ENCODE results near the gene ENTPD3.
"Not testable (repeated sequence)": the region's sequence is repeated elsewhere in the genome, so short reads cannot be mapped to it uniquely, and the experiment has no call there.

ENTPD3 gene

DNA sequence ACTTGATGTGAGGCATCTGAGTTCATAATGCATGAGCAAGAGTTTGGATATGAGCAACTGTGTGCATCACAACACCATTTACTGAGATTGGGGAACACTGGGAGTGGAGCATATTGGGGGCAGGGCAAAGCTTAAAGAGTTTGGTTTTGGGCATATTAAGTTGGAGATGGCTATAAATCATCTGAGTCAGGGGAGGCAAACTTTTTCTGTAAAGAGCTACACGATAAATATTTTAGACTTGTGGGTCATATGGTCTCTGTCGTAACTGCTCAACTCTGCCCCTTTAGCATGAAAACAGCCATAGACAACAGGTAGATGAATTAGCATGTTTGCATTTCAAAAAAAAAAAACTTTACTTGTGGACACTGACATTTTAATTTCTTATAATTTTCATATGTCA is 20.0 kb downstream of the ENTPD3 start:
- DNase-seq, result no peak

DNA sequence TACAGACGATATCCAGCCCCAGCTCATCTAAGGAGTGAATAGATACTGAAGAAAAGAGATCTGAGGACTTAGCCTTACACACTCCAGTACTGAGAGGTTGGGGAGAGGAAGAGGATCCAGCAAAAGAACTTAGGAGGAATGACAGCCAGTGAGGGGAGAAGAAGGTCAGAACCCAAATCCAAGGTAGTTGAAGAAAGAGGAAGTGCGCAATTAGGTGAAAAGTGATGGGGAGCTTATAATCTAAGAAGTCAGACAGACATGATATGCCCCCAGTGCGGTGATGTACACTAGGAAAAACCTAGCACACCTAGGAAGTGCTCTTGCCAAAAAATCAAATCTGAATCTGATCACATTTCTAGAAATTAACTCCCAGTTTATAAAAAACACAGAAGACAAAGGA is 20.6 kb downstream of the ENTPD3 start:
- no peak for DNase-seq

DNA sequence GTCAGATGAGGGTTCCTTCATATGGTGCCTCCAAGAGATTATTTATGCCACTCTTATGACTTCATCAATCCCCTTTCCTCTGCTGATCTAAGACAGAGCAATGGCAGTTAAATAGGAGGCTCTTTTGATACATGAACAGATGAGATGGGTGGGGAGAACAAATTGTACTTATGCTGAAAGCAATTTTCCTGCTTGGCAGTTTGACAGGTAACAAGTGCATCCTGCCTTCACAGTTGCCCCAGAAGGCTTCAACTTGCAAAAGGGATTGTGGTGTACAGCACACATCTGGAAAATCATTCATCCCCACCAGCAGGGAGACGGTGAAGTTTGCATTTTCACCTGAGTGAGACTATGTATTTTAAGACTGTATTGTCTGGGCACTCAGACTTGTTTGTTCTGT is 27.3 kb downstream of the ENTPD3 start:
- DNase-seq, result no peak

DNA sequence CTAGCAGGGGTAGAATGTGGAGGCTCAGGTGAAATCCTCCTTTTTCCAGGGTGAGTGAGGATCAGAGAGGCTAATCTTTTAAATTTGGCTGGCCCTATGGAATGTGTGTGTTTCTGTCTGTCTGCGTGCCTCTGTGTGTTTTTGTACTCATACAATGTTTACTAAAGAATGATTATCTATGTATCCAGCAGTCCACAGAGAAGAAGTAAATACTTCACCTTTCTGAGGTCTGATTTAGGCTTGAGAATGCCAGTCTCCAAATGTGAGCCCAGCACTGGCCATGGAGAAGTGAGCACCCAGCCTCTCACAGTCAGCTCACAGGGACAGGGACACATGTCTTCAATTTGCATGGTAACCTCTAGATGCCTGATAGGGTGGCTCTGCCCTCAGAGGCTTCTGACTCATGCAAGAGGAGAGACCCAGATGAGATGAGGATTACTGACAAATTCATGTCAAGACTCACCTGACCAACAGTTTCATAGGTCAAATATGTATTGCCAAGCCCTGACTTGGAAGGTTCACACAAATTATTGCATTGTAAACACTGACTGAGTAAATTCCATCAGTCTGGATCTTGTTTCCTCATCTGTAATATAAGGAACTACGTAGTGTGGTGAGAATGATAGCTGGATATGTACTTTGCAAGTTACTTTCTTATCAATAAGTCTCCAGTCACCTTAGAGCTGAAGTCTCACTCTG is 31.0 kb downstream of the ENTPD3 start:
- no peak for DNase-seq

DNA sequence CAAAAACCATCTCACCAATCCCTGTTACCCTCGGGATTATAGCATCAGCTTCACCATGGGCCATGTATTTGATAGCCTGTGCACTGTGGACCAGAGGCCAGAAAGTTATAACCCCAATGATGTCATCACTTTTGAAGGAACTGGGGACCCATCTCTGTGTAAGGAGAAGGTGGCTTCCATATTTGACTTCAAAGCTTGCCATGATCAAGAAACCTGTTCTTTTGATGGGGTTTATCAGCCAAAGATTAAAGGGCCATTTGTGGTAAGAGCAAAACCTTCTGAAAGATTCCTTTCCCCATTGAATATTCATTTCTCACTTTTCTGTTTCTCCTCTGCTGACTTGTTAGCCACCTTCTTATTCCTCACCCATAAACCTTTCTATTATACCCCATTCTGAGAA is 35.9 kb downstream of the ENTPD3 start:
- no peak for DNase-seq

DNA sequence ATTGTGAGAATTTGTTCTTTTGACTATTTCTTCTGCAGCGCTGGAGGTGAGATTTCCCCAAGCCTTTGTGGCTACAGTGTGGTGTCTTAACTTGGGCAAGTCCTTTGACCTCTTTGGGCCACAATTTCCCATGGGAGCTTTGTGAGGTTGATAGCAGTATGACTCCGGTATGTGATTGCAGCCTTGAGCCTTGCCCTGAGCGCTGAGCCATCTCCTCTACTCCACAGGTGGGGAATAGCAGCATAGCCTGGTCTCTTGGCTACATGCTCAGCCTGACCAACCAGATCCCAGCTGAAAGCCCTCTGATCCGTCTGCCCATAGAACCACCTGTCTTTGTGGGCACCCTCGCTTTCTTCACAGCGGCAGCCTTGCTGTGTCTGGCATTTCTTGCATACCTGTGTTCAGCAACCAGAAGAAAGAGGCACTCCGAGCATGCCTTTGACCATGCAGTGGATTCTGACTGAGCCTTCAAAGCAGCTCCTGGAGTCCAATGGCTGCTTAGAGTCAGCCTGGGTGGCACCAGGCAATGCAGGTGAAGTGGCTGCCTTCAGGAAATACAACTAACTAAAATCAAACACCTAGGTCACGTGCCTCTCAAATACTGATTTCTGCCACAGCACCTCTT is 40.2 kb downstream of the ENTPD3 start:
- no peak for DNase-seq

DNA sequence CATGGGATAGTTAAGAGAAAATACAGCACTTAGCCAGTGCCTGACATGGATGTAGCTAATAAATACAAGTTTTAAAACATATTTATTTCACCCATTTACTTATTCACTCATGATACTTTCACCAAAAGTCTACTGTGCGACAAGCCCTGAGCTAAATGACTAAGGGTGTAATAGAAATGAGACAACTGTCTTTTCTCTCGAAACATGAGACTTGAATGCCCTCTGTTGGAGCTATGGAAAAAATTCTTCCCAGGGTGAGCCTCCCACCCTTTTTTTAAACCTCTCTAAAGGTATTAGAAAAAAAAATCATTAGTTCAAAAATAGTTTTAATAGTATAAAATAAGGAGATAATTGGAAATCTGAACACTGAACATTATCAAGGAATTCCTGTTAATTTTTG is 45.8 kb downstream of the ENTPD3 start:
- no peak for DNase-seq

DNA sequence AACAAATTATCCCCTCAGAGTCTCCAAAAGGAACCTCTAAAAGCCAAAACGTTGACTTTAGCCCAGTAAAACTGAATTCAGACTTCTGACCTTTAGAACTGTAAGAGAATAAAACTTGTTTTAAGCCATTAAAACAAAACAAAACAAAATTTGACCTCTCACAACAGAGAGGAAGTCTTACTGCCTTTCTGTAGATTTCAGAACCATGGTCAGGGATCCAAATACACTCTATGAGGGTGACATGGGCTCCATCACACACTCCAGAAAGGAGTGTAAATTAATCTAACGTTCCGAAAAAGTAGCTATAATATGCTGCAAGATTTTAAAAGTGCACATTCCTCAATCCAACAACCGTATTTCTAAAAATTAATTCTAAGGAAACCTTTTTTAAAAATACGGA is 50.9 kb downstream of the ENTPD3 start:
- DNase-seq, result no peak

DNA sequence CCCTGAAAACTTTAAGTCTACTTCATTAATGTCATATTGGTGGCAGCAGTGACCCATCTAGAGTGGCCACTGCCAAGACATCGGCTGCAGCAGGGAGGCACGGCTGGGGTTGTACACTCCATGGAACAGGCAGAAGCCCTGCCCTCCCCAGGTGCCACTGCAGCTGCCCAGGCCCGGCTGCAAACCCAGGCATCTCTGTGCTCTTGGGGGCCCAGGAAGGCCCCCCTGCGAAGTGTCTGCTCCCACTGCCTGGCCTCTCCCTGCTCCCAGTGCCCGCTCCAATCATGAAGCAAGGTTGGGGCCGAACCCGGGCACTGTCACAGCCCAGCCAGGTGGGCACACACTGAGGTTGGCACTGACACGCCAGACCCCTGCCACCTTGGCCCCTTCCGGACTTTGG is 58.1 kb downstream of the ENTPD3 start:
- no peak for DNase-seq

DNA sequence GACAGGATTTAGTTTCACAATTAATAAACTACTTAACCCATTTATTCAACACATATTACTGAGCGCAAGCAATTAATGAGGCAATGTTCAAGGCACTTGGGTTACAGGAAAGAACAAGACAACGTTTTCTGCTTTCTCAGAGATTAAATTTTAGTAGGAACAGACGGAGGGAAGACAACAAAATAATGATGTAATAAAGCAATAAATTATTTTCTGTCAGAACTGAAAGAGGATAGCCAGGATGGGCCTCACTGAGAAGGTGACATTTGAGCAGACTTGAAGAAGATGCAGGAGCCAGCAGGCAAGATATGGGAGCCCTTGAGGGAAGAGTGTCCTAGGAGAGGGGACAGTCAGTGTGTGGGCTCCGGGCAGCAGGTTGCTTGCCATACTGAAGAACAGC is 58.9 kb downstream of the ENTPD3 start:
- DNase-seq, result no peak

DNA sequence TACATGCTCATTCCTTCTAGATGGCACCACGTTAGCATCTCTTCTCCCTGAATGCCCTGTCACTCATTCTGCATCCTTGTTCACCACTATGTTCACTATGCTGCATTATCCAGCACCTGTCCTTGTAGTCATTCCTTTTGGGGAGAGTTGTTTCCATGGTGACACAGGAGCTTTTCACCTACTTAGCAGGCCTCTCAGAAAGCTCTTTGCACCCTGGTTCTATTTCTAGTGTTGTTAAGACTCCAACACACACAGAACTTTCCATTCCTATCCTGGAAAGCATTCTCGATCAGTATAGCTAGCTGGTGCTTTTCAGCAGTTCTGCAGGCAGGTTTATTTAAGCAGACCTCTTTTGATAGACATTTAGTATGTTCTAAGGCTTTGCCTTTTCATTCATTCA is 63.5 kb downstream of the ENTPD3 start:
- no peak for DNase-seq

DNA sequence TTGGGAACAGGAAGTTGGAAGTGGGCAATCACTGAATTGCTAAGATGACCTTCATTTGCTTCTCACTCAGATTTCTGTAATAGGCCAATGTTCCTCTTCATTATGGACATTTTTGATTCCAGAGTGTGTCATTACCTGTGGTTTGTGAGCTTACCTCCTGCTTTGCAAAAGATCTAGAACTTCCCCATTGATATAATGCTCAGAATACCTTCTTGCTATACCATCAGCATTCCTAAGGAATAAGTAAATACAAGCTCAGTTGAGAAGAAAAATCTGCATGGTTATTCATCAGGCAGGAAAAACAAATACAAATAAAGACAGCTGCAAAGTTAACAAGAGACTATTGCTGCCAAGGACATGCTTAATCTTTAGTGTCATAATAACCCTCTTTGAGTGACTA is 64.6 kb downstream of the ENTPD3 start:
- DNase-seq, result no peak

DNA sequence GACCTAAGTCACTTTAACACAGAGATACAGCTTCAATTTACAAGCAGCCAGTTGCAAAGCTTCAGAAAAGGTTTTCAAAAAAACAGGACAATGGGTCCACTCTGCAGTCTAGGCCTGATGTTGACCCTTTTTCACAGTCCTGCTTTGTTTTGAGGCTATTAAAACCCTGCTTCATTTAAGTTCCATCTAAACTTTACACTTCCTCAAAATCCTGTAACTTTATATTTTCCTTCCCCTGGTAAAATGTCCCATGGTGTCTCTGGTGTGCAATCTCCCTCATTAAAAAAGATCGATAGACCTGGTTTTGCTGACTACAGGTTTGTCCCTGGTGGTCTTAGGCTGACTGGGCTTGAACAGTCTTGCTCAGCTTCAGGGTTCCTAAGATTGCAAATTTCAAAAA is 65.1 kb downstream of the ENTPD3 start:
- DNase-seq, result no peak

DNA sequence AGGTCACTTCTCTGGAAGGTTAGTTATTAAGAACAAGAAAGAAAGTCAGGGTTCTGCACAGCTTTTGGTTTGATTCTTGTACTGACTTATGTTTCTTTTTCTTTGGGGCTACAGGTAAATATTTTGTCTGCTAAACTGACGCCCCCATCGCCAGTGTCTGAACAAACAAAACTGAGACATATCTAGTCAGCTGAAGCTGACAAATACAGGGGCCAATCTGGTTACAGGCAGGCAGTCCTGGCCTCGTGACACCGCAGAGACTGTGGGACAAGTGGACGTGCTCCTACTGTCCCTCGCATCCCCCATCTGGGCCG is 65.5 kb downstream of the ENTPD3 start:
- no peak for DNase-seq

DNA sequence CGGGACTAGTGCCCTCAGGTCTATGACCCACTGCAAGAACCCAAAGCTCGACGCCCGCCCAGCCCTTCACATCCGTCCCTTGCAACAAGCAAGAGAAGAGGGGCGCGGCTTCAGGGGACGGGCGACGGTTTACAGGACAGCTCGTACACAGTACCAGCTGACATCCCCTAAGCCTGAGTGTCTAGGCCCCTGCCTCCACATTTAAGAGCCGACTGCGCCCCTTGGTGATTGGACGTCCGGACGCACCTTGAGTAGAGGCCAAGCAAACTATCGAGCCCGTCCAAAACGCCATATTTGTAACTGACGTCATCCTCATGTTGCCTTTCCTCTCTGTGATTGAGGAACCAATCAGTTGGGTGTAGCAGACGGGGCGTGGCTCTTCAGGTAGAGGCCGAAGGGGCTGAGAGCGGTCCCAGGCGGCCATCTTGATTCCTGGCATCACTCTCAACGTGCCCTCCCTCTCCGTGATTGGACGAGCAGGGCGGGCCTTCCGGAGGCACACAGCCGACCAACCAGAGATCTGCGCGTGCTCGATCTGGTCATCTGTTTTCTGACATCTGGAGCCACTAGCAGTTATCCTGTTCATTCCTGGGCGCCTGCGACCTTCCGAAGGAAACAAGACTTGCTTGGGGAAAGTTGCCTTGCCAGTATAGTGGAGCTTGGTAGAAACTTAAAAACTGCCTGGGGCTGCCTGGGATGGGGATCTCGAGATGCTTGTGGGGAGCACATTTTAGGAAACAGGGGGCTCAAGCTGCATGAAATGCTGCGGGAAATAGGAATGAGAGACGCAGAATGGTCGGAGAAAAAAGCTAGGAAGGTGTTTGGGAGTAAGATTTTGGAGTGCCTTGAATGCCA is 66.1 kb downstream of the ENTPD3 start:
- DNase-seq, result peak; percentile 88

DNA sequence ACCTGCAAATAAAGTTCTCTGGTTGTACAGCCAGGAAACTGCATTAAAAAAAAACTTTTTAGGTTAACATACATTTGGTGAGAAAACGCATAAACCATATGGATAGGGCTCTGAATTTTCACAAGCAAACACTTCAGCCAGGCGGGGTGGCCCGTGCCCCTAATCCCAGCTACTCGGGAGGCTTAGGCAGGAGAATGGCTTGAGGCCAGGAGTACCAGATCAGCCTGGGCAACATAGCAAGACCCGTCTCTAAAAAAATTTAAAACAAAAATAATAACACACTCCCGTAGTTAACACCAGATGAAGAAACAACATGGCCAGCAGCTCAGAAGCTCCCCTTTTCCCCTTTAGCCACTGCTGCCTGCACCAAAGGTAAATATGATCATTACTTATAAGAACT is 66.9 kb downstream of the ENTPD3 start:
- no peak for DNase-seq

DNA sequence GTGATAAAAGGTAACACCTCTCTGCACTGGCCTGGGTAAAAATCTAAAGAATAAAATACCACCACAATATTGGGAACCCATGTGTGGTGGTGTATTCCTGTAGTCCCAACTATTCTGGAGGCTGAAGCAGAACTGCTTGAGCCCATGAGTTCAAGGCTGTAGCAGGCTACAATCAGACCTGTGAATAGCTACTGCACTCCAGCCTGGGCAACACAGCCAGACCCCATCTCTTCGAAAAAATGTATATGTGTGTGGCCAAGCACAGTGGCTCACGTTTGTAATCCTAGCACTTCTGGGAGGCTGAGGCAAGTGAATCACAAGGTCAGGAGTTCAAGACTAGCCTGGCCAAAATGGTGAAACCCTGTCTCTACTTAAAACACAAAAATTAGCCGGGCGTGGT is 68.3 kb downstream of the ENTPD3 start:
- no peak for DNase-seq

DNA sequence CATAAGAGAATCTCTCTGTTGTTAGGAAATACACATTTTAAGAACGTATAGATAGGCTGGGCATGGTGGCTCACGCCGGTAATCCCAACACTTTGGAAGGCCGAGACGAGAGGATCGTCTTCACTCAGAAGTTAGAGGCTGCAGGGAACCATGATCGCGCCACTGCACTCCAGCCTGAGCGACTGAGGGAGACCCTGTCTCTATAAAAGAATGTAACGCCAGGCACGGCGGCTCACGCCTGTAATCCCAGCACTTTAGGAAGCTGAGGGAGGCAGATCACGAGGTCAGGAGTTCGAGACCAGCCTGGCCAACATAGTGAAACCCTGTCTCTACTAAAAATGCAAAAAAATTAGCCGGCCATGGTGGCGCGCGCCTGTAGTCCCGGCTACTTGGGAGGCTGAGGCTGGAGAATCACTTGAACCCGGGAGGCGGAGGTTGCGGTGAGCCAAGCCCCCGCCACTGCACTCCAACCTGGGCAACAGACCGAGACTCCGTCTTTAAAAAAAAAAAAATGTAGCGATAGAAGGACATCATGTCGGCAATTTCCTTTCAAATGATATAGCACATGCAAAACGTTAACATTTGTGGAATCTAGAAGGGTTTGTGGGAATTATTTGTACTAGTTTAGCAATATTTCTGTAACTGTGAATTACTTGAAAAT is 69.4 kb downstream of the ENTPD3 start:
- DNase-seq, result no peak

DNA sequence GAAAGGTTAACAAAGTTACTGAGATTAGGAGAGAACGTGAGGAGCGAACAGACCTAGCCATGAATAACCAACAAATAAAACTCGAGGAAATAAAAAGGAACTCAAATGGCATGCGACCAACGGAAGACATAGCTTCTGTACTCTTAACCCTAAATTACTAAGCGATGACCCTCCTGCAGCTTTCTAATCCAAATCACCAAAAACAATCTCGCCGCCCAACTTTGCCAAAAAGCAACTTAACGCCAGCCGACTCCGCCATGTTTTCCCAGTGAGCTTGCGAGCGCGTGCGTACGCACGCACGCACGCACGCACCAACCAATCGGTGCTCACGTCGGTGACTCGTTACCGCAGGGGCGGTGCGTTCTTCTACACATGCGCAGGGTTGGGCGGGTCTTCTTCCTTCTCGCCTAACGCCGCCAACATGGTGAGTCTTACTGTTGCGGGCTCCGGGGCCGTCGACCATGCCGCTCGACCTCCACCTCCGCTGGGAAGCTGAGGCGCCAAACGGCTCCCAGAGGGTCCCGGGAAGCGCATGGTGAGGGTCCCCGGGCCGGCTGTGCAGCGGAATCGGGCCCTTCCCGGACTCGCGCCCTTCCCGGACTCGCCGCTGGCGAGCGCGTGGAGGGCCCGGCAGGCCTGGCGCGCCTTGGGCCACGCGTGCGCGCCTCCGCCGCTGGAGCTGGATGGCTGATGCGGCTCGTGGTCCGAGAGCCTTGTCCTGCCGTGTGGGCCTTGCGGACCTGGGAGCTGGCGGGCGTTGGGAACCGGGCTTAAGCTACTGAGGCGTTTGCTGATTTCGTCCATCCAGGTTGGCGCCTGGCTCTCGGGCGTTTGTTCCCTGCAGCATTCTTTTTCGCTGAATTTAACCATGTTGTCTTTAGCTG is 70.2 kb downstream of the ENTPD3 start, which contains the start of gene RPL14:
RPL14 (plus strand) TSS at position 400 of the 884 bp plus-strand sequence; CDS start at position 533, 133 bp downstream.
- DNase-seq, result peak; percentile 68

DNA sequence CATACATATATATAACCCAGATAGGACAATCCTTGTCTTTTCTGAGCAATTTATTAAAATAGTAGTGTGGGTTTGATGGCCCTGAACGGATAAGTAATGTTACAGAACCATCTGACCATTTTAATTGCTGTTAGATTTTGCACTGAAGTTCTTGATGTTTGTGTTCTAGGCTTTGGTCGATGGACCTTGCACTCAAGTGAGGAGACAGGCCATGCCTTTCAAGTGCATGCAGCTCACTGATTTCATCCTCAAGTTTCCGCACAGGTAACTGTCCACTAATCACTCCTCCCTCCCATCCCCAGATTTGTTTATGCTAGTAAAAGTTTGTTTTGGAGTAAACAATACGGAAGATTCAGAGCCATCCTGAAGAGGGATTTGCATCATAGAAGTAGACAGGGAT is 71.5 kb downstream of the ENTPD3 start:
- DNase-seq, result no peak

DNA sequence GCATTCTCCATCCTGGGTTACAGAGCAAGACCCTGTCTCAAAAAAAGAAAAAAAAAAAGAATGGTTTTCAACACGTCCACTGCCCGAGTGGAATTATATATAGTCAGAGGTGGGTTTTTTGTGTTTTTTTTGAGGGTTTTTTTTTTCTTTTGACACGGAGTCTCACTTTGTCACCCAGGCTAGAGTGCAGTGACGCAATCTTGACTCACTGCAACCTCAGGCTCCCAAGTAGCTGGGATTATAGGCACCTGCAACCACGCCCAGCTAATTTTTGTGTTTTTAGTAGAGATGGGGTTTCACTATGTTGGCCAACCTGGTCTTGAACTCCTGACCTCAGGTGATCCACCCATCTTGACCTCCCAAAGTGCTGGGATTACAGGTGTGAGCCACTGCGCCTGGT is 73.5 kb downstream of the ENTPD3 start:
- not testable (repeated sequence) for DNase-seq

DNA sequence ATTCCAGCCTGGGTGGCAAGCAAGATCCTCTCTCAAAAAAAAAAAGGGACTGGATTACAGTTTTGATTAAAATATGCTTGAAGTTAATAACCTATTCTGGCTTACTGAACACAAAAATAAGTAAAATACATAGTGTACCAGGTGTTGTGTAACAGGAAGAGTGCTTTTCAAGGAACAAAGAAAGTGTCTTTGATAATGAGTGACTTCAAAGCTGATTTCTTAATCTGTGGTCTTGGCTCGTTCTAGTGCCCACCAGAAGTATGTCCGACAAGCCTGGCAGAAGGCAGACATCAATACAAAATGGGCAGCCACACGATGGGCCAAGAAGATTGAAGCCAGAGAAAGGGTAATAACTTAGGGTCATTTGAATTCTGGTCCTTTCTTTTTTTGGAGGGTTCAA is 74.2 kb downstream of the ENTPD3 start:
- no peak for DNase-seq

DNA sequence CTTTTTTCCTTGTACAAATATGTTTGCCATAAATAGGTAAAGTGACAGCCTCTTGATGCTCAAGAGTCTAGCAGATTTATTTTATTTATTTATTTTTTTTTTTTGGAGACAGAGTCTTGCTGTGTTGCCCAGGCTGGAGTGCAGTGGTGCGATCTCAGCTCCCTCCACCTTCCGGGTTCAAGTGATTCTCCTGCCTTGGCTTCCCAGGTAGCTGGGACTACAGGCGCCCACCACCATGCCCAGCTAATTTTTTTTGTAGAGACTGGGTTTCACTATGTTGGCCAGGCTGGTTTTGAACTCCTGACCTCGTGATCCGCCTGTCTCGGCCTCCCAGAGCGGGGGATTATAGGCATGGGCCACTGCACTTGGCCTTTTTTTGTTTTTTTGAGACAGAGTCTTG is 75.9 kb downstream of the ENTPD3 start:
- not testable (repeated sequence) for DNase-seq

Measured in GOT3 (cell line).